GM19397 (cell line): ENCODE results near the gene TCF7L2.

Source experiments
- ATAC-seq: cut with Tn5 transposase; IDR thresholded peaks from one replicate; pipeline ENCODE4 v1.9.1; 2021; ENCODE audit warnings: mild to moderate bottlenecking, moderate library complexity; ENCODE audit not compliant: unreplicated experiment

Gene TCF7L2

GRCh38 chr10:112946649-112947048 is 3.4 kb upstream of the TCF7L2 start:
- ATAC-seq = no peak

GRCh38 chr10:112948196-112948595 is 1.9 kb upstream of the TCF7L2 start:
- no peak for ATAC-seq

- no peak for ATAC-seq
Observed at GRCh38 chr10:112949143-112949823, 764 bp upstream of the TCF7L2 start.

GRCh38 chr10:112950714-112951358 is 789 bp downstream of the TCF7L2 start:
- no peak for ATAC-seq

- ATAC-seq = no peak
Observed at GRCh38 chr10:112951359-112952281, 1.6 kb downstream of the TCF7L2 start.

- no peak for ATAC-seq
Observed at GRCh38 chr10:112952282-112953173, 2.5 kb downstream of the TCF7L2 start.

GRCh38 chr10:112953174-112954159 is 3.4 kb downstream of the TCF7L2 start:
- no peak for ATAC-seq

GRCh38 chr10:112954974-112955581 is 5.0 kb downstream of the TCF7L2 start:
- no peak for ATAC-seq

GRCh38 chr10:112955582-112956421 is 5.8 kb downstream of the TCF7L2 start:
- no peak for ATAC-seq

- ATAC-seq = no peak
Observed at GRCh38 chr10:112956631-112957350, 6.7 kb downstream of the TCF7L2 start.

GRCh38 chr10:112957640-112958092 is 7.6 kb downstream of the TCF7L2 start:
- no peak for ATAC-seq

GRCh38 chr10:112958275-112958995 is 8.4 kb downstream of the TCF7L2 start:
- ATAC-seq = no peak

GRCh38 chr10:112959207-112959838 is 9.3 kb downstream of the TCF7L2 start:
- ATAC-seq = no peak

GRCh38 chr10:112960151-112960681 is 10.2 kb downstream of the TCF7L2 start:
- ATAC-seq = no peak

- ATAC-seq = no peak
Observed at GRCh38 chr10:112961609-112962008, 11.6 kb downstream of the TCF7L2 start.

- no peak for ATAC-seq
Observed at GRCh38 chr10:112962343-112962742, 12.3 kb downstream of the TCF7L2 start.
